Mucosa of rectum (tissue), 2 donors: ENCODE data around the gene CRB2.

ENCODE experiments used
- H3K27ac ChIP-seq, 2 donors: one replicate each; pipeline ENCODE4 v1.7.0; 2013; ENCODE audit warnings: inconsistent platforms in 2 of 2, low read depth in 2 of 2, low read length in 2 of 2
- H3K27me3 ChIP-seq, 2 donors: one replicate each; pipeline ENCODE4 v1.7.0; 2013; ENCODE audit warnings: low read length in 2 of 2; ENCODE audit not compliant: control insufficient read depth in 2 of 2, insufficient read depth in 2 of 2
- H3K36me3 ChIP-seq, 2 donors: one replicate each; pipeline ENCODE4 v1.7.0; 2013; ENCODE audit warnings: low read length in 2 of 2; ENCODE audit not compliant: control insufficient read depth in 2 of 2, insufficient read depth in 2 of 2
- H3K4me1 ChIP-seq, 2 donors: one replicate each; pipeline ENCODE4 v1.7.0; 2013; ENCODE audit warnings: low read length in 2 of 2, mild to moderate bottlenecking in 1 of 2; ENCODE audit not compliant: control insufficient read depth in 2 of 2, insufficient read depth in 2 of 2
- H3K4me3 ChIP-seq, 2 donors: one replicate each; pipeline ENCODE4 v1.7.0; 2013; ENCODE audit warnings: low read length in 2 of 2
- H3K9ac ChIP-seq, 2 donors: one replicate each; pipeline ENCODE4 v1.7.0; 2013; ENCODE audit warnings: low read length in 2 of 2, low read depth in 1 of 2, mild to moderate bottlenecking in 1 of 2
- H3K9me3 ChIP-seq, 2 donors: one replicate each; pipeline ENCODE4 v1.7.0; 2013; ENCODE audit warnings: low read length in 2 of 2; ENCODE audit not compliant: control insufficient read depth in 2 of 2
- donor health status: healthy.
- donor health status: Normal muscosa, but diverticular disease.

Gene CRB2

GRCh38 chr9:123371805-123372590 is 16.0 kb downstream of the CRB2 start:
- no peaks in the 10 kb centered on the region for H3K9me3 ChIP-seq
- H3K4me1 ChIP-seq: peaks cover 26 to 28% of the 10 kb centered on the region in 2 donors
- no peaks in the 10 kb centered on the region for H3K36me3 ChIP-seq
- H3K9ac ChIP-seq: no peak overlapping the region
- no peak overlapping the region for H3K4me3 ChIP-seq
- H3K27me3 ChIP-seq: peaks cover 0 to 2% of the 10 kb centered on the region in 2 donors
- no peak overlapping the region for H3K27ac ChIP-seq

GRCh38 chr9:123372766-123373446 is 16.9 kb downstream of the CRB2 start:
- Histone ChIP-seq H3K4me1 (peaks cover 33 to 37% of the 10 kb centered on the region in 2 donors), H3K27ac (no peak overlapping the region), H3K9me3 (no peaks in the 10 kb centered on the region), H3K4me3 (no peak overlapping the region), H3K9ac (no peak overlapping the region), H3K36me3 (no peaks in the 10 kb centered on the region), H3K27me3 (peaks cover 0 to 2% of the 10 kb centered on the region in 2 donors)

GRCh38 chr9:123373447-123373923 is 17.5 kb downstream of the CRB2 start:
- Histone ChIP-seq H3K36me3 (no peaks in the 10 kb centered on the region), H3K9me3 (no peaks in the 10 kb centered on the region), H3K27me3 (peaks cover 0 to 2% of the 10 kb centered on the region in 2 donors), H3K4me3 (no peak overlapping the region), H3K9ac (no peak overlapping the region), H3K4me1 (peaks cover 33 to 43% of the 10 kb centered on the region in 2 donors), H3K27ac (no peak overlapping the region)

- no peaks in the 10 kb centered on the region for H3K36me3 ChIP-seq
- H3K9ac ChIP-seq: no peak overlapping the region
- H3K27me3 ChIP-seq: peaks cover 0 to 2% of the 10 kb centered on the region in 2 donors
- peaks cover 33 to 43% of the 10 kb centered on the region in 2 donors for H3K4me1 ChIP-seq
- H3K4me3 ChIP-seq: no peak overlapping the region
- H3K9me3 ChIP-seq: no peaks in the 10 kb centered on the region
- H3K27ac ChIP-seq: no peak overlapping the region
Observed at GRCh38 chr9:123373946-123374345, 17.9 kb downstream of the CRB2 start.

GRCh38 chr9:123375469-123376132 is 19.6 kb downstream of the CRB2 start:
- no peaks in the 10 kb centered on the region for H3K36me3 ChIP-seq
- peak overlapping the region; percentile 86 to 94 for H3K27ac ChIP-seq
- H3K9me3 ChIP-seq: no peaks in the 10 kb centered on the region
- peaks cover 33 to 43% of the 10 kb centered on the region in 2 donors for H3K4me1 ChIP-seq
- peak overlapping the region; percentile 37 to 56 for H3K4me3 ChIP-seq
- H3K9ac ChIP-seq: peak overlapping the region; percentile 60 to 72
- H3K27me3 ChIP-seq: peaks cover 0 to 2% of the 10 kb centered on the region in 2 donors

GRCh38 chr9:123376218-123377071 is 20.4 kb downstream of the CRB2 start:
- Histone ChIP-seq H3K4me1 (peaks cover 33 to 43% of the 10 kb centered on the region in 2 donors), H3K9ac (peak overlapping the region; percentile 56 to 72), H3K27ac (peak overlapping the region; percentile 86 to 94), H3K36me3 (no peaks in the 10 kb centered on the region), H3K9me3 (no peaks in the 10 kb centered on the region), H3K4me3 (peak overlapping the region; percentile 37 to 56), H3K27me3 (peaks cover 0 to 2% of the 10 kb centered on the region in 2 donors)

- Histone ChIP-seq H3K9me3 (no peaks in the 10 kb centered on the region), H3K36me3 (no peaks in the 10 kb centered on the region), H3K27ac (peak overlapping the region; percentile 86 to 94), H3K4me3 (peak overlapping the region; percentile 37 to 41), H3K27me3 (peaks cover 0 to 2% of the 10 kb centered on the region in 2 donors), H3K4me1 (peaks cover 33 to 43% of the 10 kb centered on the region in 2 donors), H3K9ac (peak overlapping the region; percentile 52 to 72)
Observed at GRCh38 chr9:123377211-123377971, 21.4 kb downstream of the CRB2 start.

GRCh38 chr9:123378025-123378424 is 22.0 kb downstream of the CRB2 start:
- no peaks in the 10 kb centered on the region for H3K9me3 ChIP-seq
- no peaks in the 10 kb centered on the region for H3K27me3 ChIP-seq
- H3K9ac ChIP-seq: peak overlapping the region; percentile 52 to 72
- no peaks in the 10 kb centered on the region for H3K36me3 ChIP-seq
- peak overlapping the region; percentile 86 to 94 for H3K27ac ChIP-seq
- peaks cover 33 to 43% of the 10 kb centered on the region in 2 donors for H3K4me1 ChIP-seq
- H3K4me3 ChIP-seq: peak overlapping the region; percentile 9 to 41
